Neural cell (in vitro differentiated cells): Measurements from ENCODE around the gene DYNC1I2.

Experiments
- CTCF ChIP-seq: fragments of 450-650 bp; IDR thresholded peaks from 2 replicates; pipeline ENCODE4 v1.5.1; 2014; ENCODE audit warnings: antibody characterized with exemption, mild to moderate bottlenecking, moderate library complexity; ENCODE audit not compliant: poor library complexity, severe bottlenecking
- EZH2 ChIP-seq: fragments of 200-600, 300-800 bp; shearing (Covaris generic), sonication (generic); IDR thresholded peaks from 2 replicates; pipeline ENCODE4 v1.6.1; 2014; ENCODE audit warnings: antibody characterized with exemption, low read length, borderline replicate concordance, mild to moderate bottlenecking; ENCODE audit not compliant: insufficient read depth, poor library complexity, severe bottlenecking
- MXI1 ChIP-seq: fragments of 450-650 bp; conservative IDR thresholded peaks from 2 replicates; pipeline ENCODE4 v1.6.1; 2014; ENCODE audit warnings: antibody characterized with exemption, mild to moderate bottlenecking; ENCODE audit not compliant: poor library complexity, severe bottlenecking
- POLR2AphosphoS5 ChIP-seq: IDR thresholded peaks from 2 replicates; pipeline ENCODE4 v1.6.1; 2012

- TF ChIP-seq CTCF (no peak), MXI1 (no peak), EZH2 (no peak), POLR2AphosphoS5 (no peak)
Observed at GRCh38 chr2:171702781-171703556, 15.7 kb downstream of the DYNC1I2 start.
